Stimulated activated CD8-positive, alpha-beta memory T cell treated with anti-CD3 and anti-CD28 coated beads, Interleukin-12 subunit alpha, Interleukin-12 subunit beta, amount 100 ng/mL, for 1 hour (primary cell): ENCODE measurements around the gene GPR55.
A peak's percentile ranks its signal among the peaks of the same experiment; 100 is the strongest.

ENCODE experiments used
- DNase-seq: peaks from one replicate; pipeline ENCODE4 v3.0.0-alpha.2; 2020; ENCODE audit warnings: low read depth

The GPR55 gene

DNA sequence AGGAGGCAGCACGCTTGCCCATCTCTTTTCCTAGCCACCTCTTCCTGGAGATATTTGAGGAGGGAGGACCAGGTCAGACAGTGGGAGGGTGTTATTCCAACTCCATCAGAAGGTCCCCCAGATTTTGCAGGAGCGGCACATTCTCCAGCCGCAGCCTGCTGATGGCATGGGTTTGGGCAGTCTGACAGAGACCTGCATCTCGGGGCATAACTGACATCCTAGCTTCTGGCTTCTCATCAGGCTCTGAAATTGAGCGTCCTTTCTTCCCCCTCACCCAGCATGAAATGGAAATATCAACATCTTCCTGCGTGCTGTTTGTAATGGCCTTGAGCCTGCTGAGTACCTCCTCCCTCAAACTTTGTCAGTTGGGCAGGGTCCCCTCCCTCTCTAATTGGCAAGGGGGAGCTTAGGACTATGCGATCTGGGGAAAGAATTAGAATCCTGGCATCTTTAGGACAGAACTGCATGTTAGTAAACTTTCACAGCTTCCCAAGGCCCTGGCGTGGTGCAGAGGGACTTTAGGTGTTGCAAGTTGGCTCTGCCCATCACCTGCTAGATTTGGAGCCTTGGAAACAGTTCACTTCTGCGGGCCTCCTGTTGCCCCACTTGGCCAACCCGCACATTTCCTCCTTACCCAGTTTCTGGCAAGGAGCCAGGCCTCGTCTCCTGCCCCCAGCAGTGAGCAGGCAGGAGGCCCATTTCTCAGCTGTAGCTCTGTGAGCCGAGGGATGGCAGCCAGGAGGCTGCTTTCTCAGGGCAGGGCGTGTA lies 58.1 kb downstream of the GPR55 start:
- DNase-seq: peak; percentile 49

GRCh38 chr2:230865766-230866755 lies 59.0 kb downstream of the GPR55 start:
- DNase-seq: no peak

DNA sequence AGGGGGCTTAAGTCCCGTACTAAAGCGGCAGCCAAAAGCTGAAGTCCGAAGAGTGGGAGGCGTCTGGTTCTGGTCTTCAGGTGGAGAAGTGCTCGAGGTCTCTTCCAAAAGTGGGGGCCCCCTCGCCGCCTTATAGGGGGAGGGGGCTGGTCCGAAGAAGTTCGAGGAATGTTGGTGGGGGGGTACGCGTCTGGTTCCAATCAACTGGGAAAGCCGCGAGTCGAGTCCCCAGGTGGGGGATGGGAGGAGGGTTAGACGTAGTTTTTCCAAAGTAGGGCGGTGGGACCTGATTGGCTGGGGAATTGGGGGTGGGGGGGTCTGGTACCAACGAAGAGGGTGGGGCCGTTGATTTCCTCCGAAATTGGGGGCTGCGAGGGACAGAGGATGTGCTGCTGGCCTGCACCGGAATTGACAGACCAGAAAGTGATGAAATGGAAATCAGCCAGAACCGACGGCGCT lies 59.7 kb downstream of the GPR55 start:
- no peak for DNase-seq

GRCh38 chr2:230864605-230865306 lies 60.3 kb downstream of the GPR55 start, which contains the start of gene ITM2C:
Gene ITM2C, plus strand, starts transcription at chr2:230864942. Its CDS starts 84 bp downstream, at chr2:230865026.
- peak; percentile 50 for DNase-seq

DNA sequence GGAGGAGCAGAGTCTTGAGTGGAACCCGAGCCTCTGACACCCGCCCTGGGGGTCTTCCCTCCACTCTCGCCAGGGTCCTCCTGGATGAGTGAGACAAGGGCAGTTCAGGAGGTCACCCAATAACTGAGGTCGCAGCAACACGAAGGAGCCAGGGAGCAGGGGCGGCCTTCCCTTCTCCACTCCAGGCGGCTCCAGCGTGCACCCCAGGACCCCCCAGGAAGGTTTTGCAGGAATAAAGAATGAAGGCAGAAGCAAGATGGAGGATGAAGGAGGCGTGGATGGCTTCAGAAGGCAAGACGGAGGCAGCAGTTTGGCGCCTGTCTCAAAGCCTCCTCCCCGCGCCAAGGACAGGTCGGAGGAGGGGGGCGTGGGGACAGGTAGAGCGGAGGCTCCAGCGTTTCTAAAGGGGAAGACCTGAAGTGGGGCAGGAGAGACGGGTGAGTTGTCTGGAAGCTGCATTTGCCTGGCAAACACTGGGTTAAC lies 60.9 kb downstream of the GPR55 start:
- no peak for DNase-seq

GRCh38 chr2:230863442-230864121 lies 61.5 kb downstream of the GPR55 start:
- DNase-seq: no peak

DNA sequence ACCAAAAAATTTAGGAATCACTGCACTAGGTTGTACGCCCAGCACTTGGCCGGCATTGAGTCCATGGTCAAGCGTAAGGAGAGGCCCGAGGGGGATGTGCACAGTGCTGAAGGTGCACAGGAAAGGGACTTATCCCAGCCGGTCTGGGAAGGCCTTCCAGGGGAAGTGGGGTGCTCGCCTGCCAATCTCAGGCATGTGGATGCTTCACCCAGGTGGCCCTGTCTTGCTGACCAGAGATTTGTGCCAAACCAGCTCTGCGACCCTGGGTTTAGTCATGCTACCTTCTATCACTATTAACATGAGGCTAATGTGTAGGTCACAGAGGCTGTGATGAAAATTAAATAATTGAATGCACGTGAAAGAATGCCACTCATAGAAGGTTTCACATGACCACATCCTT lies 62.0 kb downstream of the GPR55 start:
- no peak for DNase-seq

GRCh38 chr2:230862292-230862691 lies 62.8 kb downstream of the GPR55 start:
- no peak for DNase-seq

GRCh38 chr2:230861552-230862255 lies 63.3 kb downstream of the GPR55 start:
- DNase-seq: no peak
